B cell (primary cell): ENCODE measurements around the gene CALN1.
"Not testable (repeated sequence)": the region's sequence is repeated elsewhere in the genome, so short reads cannot be mapped to it uniquely, and the experiment has no call there.

Source experiments
- EZH2 ChIP-seq: IDR thresholded peaks from 2 replicates; pipeline ENCODE4 v1.6.1; 2012; ENCODE audit warnings: borderline replicate concordance, low read depth, mild to moderate bottlenecking, moderate library complexity, low read length; ENCODE audit not compliant: insufficient read depth, poor library complexity, severe bottlenecking
- TF ChIP-seq, protein P1 (sequence below): fragments of 200-600 bp; IDR thresholded peaks from one replicate; pipeline ENCODE4 v1.8.0; 2022; ENCODE audit warnings: antibody characterized with exemption, mild to moderate bottlenecking

DNA sequence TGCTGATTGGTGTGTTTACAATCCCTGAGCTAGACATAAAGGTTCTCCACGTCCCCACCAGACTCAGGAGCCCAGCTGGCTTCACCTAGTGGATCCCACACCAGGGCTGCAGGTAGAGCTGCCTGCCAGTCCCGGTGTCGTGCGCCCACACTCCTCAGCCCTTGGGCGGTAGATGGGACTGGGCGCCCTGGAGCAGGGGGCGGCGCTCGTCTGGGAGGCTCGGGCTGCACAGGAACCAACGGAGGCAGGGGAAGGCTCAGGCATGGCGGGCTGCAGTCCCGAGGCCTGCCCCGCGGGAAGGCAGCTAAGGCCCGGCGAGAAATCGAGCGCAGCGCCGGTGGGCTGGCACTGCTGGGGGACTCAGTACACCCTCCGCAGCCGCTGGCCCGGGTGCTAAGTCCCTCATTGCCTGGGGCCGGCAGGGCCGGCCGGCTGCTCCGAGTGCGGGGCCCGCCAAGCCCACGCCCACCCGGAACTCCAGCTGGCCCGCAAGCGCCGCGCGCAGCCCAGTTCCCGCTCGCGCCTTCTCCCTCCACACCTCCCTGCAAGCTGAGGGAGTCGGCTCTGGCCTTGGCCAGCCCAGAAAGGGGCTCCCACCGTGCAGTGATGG is 674.1 kb downstream of the CALN1 start:
- TF ChIP-seq, protein P1, sequence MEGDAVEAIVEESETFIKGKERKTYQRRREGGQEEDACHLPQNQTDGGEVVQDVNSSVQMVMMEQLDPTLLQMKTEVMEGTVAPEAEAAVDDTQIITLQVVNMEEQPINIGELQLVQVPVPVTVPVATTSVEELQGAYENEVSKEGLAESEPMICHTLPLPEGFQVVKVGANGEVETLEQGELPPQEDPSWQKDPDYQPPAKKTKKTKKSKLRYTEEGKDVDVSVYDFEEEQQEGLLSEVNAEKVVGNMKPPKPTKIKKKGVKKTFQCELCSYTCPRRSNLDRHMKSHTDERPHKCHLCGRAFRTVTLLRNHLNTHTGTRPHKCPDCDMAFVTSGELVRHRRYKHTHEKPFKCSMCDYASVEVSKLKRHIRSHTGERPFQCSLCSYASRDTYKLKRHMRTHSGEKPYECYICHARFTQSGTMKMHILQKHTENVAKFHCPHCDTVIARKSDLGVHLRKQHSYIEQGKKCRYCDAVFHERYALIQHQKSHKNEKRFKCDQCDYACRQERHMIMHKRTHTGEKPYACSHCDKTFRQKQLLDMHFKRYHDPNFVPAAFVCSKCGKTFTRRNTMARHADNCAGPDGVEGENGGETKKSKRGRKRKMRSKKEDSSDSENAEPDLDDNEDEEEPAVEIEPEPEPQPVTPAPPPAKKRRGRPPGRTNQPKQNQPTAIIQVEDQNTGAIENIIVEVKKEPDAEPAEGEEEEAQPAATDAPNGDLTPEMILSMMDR: not testable (repeated sequence)
- TF ChIP-seq EZH2: not testable (repeated sequence)
